ENCODE results near the gene AGAP1.

Gene AGAP1

DNA sequence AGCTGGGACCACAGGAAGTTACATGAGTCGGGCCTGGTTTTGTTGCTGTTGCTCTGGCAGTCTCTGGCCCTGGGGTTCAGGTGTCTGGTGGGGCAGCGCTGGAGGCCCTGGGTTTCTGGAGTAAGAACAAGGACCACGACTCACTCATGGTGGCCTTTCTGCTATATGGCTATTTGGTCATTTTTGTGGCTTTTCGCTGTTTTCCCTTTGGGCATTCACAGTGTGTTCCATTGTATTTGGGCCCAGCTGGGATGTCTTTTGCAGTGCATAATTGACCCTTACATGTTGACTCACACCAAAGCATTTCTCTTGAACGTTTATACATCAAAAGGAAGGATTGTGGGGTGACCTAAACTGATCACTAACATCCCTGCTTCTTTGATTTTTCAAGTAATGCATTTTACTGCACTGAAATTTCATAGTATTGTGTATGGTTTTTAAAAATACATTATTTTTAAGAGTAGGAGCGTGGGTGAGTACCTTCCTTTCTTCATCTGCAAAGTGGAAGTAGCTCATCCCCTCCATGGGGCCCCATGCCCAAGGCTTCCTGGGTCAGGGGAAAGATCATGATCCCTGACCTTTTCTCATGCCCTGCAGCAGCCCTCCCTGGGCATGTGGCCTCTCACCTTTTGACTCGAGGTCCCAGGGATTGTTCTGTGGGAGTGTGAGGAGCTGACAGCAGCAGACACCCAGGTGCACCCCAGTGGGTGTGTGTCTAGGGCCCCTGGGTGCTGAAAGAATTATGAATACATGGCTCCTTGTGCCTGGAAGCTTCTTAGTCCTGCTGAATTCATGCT, 225.5 kb downstream of the AGAP1 start:
- DNase-seq: no peak

DNA sequence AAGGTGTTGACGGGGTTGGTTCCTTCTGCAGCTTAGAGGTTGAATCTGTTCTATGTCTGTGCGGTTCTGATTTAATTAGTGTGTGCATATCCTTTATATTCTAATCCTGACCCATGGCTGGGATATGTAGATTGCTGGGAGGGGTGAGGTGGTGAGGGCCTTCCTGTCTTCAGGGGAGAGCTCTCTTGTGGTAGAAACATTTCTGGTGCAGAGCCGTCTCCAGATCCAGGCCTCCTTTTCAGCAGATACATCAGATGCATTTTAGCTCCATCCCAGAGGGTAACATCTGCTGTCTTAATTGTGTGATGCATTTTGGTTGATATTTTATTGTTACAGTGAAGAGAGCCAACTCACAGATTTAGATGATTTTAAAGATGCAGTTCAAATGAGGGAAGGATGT, 227.8 kb downstream of the AGAP1 start:
- DNase-seq: no peak

DNA sequence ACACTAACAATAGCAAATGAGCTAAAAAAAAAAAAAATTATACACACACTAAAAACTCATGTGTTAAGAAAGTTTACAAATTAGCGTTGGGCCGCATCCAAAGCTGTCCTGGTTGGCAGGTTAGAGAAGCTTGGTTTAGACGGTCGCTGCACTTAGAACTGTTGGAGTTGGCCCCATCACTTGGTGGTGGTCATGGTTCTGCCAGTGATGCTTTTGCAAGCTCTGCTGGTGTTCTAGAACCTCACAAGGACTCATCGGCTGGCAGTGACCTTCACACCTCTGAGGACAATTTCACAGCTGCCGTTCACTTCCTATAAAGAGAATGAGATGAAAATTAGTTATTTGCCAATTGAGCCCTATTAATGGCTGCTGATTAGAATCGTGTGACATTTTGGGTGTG, 229.0 kb downstream of the AGAP1 start:
- no peak for DNase-seq

DNA sequence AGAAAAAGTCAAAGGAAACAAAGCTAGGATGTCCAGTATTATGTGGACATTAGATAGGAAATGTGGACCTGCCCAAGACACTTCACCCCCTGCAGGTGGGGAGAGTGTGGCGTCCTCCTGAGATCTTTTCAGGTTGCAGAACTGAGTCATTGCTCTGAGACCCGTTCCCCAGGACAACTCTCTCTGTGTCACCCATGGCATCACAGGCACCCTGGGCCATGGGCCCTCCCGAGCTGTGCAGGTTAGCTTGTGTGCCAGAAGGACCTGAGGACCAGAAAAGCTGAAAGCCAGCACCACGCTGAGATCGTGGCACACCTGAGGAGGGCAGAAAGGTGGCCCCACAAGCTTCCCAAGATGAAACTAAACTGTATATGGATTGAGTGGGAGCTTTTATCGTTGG, 229.5 kb downstream of the AGAP1 start:
- DNase-seq: no peak

DNA sequence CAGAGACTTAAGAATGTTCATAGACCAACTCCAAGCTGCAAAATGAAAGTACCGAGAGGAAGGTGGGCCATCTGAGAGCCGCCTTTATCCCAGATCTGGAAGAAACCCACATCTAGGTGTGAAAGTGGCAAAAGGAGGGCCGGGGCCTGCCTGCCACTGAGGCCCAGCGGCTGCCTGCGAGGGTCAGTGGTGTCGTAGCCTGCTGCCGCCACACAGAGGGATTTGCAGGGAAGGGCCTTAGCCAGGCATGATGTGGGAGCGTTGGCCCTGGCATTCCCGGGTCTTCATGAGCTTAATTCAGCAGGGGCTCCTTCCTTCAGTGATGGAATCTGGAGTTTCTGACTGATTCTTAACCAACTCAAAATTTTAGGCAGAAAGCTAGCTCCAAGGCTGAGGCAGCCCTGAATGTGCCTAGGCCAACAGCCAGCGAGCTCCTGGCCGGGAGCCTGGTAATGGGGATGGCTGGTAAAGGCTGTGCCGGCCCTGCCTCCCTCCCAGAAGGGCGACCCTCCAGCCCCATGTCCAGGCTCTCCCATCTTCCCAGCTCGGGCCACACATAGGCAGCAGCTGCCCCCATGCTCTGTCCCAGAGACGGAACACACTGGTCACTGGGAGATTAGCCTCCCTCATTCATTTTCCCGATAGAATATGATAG, 230.1 kb downstream of the AGAP1 start:
- no peak for DNase-seq

DNA sequence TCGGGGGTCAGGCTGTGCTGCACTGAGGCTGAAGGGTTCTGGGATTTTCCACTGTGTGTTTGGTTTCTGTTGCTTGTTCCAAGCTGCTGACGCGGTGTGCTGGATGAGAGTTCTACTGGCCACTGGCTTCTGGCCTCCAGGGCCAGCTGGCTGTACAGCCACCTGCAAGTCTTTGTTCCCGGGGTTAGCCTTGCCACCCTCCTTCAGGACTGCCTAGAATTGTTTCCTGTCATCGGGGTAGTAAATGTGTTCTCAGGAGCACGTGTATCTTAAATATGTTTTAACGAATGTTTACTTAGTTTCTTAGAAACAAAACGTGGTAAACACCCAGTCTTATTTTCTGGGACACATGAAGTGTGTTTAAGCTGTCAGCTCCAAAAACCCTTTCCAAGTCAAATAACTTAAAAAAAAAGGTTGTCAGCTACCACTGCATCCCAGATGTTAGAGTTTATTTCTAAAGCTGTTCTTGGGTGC, 231.2 kb downstream of the AGAP1 start:
- no peak for DNase-seq

DNA sequence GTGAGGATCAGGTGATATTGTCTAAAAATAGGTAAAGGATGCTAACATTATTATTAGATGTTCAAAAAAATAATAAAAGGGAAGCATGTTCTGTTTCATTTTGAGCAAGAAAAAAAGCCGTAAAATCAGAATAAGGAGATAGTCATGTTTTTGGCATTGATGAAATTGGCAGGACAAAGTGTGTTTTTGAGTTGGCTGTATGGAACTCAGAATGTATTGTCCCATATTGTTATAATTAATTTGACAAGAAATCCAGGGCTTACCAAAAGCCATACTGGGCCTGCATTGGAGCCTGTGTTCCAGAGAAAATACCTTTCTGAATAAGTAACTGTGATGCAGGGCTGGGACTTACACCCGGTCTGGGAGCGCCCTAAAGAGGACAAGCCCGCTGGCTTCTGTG, 232.0 kb downstream of the AGAP1 start:
- no peak for DNase-seq

DNA sequence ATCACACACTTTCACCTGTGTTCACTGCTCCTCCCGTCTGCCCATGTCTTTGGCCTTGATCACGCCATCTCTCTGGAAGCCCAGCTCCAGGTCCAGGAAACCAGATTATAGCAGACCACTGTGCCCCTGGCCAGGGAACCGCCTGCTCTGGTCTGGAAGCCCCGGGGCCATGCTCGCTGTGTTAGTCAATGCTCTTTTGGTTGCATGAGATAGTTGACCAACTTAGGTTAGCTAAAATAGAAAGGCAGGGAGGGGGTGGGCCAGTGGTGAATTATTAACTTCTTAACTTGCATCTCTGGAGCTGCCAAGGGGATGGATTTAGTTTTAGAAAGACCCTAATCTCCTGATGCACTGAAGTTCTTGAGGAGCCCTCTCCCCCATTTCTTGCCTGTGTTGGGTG, 232.7 kb downstream of the AGAP1 start:
- DNase-seq: no peak

DNA sequence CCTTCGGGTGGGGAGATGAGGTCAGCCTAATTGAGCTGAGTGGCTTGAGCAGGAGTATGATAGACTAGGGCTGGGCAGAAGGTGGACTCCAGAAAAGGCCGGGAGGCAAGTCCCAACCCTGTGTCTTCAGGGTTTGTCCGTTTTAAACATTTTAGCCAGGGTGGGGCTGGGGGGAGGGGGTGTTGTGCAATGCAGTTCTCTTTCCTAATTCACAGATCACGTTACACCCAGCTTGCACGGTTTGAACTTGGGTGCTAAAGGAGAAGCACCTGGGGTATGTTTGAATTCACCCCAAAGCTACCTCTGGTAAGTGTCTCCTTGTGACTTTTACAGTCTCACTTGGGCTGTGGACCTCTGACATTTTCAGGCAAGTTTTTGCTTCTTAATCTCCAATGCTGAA, 233.3 kb downstream of the AGAP1 start:
- no peak for DNase-seq

DNA sequence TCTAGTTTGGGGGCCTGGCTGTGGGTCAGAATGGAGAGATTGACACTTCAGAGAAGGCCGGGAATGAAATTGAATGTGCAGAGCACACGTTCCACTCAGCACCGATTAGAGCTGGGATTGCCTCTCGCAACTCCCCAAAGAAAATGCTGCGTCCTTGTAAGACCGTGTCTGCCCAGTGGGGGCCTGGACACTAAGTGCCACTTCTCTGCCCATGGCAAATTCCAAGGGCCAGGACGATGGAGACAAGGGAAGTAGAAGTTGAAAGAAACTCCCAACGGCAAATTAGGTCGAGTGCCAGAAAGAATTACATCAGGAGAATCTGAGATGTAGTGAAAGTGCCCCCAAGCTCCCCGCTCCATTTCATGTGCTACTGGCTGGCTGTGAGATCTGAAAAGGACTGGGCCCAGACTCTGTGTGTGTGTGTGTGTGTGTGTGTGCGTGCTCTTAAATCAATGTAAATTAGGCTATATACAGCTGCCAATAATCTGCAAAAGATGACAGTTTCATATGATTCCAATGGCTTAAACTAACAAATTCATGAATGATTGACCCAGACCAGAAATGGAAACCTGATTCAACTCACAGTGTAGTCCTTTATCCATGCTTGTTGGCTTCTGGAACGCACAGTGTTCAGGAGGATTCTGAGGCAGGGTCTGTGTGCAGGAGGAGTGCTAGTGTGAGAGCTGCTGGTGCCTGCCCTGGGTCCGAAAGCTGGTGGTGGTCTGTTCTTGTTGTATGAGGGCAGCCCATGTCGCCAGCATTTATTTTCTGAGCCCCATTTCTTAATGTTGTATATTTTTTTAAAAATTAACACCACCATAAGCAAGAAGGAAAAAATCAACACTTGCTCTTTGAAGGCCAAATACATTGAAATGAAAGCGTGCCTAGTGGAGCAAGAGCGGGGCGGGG, 234.3 kb downstream of the AGAP1 start:
- no peak for DNase-seq

DNA sequence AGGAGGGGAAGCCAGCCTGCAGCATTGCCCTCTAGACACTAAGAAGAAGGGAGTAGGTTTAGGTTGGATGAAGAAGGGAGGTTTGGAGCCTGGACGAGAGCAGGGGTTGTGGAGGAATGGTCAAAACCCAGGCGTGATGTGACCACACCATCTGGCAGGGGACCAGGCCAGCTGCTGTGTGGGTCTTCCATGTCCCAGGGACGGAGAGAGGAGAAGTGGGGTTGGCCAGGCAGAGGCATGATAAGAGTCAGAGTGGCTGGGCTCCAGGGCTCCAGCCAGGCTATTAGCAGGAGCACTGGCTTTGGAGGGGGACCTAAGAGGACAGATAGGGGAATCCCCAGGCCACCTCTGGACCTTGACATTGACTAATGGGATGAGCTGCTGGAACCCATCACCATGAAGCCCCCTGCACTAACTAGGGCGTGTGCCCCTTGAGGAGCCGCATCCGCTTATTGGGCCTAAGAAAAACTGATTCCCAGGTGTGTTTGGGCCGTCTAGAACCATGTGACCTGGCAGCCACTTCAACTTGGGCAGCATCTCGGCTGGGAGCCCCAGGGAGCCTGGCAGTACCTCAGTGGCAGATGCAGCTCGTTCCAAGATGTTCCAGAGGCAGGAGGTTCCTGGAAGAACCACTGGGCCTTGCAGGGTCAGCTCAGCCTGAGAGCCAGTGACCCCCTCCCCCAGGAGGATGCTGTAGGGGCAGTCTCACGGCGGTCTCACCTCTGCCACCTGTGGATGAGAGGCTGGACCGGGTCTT, 235.1 kb downstream of the AGAP1 start:
- DNase-seq: no peak

DNA sequence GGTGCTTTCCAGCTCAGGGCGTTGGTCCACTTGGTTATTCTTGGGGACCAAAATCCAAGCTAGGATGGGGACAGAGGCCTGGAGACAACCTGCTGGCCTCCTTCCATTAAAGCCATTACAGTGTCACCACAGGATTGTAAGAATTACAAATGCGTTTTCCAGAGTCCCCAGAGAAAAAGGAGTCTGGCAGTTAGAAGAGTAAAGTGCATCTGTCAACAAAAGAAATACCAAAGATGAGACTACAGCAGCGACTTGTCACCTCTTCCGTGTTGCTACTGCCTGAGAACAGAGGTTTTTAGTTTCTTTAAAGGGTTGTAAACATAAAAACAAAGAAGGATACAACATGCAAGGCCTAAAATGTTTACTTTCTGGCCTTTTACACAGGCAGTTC, 235.7 kb downstream of the AGAP1 start:
- no peak for DNase-seq

DNA sequence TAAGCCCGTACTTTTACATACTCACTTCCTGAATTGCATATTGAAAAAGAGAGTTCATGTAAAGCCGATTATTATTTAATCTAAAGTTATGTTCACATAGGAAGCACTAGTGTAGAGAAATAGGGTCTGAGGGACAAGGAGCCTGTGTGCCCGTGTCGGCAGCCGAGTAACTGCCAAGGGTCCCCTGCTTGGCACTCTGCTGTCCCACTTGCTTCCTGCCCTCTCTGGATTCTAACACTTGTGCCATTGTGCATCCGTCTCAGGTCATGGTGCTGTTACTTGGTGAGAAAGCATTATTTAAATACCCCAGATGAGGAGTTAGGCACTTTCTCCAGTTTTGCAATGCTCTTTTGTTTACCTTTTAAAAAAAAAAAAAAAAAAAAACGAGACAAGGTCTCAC, 236.3 kb downstream of the AGAP1 start:
- no peak for DNase-seq

DNA sequence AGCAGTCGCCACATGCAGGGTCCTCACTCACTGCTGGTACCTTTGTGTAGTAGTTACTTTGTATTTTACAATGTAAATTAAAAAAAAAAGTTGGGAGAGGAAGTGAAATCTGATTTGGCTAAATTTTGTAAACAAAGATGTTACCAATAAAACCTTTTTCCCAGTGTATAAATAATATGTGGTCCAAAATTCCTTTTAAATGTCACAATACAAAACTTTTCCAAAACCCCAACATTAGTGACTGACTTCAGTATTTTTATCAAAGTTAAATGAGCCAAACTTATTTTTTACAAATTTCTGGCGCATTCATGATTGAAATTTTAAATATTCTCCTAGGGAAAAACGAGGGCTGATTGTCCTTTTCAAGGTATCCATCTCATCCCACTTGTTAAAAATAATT, 239.9 kb downstream of the AGAP1 start:
- no peak for DNase-seq

DNA sequence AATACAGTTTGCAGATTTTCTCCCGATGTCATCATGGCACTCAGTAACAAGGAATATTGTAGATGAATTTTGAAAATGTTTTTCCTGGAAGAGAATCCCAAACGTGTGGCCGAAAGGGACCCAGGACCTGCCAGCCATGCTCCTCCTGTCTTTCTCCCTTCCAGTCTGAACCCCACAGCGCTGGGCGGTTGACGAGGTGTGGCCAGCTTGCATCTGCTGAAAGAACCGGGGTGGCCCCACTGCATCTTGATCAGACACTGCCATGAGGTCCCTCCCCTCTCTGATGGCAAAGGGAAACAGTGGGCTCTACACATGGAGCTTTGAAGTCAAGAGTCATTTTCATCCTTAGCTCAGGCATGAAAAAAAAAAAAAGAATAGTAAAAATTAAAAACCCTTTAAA, 240.3 kb downstream of the AGAP1 start:
- DNase-seq: no peak

DNA sequence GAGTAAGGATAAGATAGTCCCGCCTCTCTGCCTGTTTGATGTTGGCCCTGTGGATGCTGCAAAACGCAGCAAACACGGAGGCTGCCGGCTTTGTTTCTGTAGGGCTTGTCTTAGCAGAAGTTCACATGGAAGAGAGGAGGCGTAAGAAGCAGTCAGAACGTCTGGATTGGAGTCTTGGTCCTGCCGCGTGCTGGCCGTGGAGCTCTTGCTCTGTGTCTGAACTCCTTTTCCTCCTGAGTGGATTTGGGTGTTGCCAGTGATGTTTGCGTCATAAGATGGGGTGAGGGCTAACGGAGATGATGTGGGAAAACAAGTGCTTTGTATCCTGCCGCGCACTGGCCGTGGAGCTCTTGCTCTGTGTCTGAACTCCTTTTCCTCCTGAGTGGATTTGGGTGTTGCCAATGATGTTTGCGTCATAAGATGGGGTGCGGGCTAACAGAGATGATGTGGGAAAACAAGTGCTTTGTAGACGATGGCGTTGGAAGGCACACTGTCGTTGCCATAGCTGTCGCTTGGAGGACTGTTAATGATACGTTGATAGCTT, 240.9 kb downstream of the AGAP1 start:
- no peak for DNase-seq

DNA sequence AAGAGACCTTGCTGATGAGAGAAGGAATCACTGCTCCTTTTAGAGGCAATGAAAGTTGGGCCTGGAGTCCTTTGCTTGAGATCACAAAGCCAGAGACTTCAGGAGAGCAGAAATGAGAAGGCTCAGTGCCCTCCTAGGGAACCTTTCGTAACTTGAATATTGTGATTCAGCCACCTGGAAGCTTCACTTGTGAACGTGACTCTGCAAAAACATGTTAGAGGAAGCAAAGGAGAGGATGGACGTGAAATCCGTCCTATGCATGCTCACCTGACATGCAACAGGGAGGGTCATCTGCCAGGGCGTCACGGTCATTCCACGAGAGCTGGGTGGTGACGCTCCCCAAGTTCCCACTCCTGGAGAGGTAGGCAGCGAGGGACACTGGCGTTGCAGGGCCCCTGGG, 243.6 kb downstream of the AGAP1 start:
- no peak for DNase-seq

DNA sequence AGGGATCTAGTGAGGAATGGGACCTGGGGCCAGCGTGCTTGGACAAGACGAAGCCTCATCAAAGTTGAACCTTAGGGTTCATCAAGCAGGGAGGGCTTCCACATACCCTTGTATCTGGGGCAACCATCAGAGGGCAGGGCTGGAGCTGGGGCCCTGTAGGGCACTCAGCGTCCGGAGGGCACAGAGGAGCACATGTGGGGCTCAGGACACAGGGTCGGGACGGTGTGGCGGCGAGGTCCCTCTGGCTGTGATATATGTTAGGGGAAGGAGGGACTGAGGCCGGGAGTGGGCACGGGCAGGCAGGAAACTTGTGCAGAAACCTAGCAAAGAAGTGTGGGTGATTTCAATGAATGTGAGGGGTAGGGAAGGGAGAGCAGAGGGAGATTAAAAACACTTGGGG, 244.0 kb downstream of the AGAP1 start:
- no peak for DNase-seq

DNA sequence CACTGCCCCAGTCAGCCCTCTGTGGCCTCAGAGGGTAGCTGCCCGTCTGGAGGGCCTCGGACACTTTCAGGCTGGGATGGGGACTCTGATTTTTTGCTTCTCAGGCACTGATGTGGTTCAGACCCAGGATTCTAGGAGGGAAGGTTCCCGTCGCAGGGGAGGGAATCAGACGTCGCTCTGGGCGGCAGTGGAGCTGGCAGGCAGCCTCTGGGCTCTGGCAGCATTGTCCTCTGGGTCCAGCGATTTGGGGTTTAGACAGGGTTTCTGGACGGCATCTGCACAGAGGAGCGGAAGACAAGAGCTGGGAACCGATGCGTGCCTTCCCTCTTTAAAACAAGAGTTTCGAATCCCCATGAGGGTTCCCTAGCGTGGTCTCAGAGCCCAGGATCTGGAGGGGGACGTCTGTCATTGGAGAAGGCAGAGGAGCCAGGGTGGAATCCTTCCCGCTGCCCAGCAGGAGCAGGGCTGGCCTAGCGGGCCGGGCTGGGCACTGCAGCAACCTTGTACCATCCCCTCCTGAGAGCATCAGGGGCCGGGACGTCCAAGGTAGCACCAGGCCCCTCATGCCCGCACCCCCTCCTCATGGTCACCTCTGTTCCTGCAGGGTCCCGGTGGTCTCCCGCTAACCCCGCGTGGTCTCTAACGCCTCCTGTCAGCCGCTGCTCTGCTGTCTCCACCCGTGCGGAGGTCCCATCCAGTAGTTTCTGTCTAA, 246.0 kb downstream of the AGAP1 start:
- DNase-seq: no peak

DNA sequence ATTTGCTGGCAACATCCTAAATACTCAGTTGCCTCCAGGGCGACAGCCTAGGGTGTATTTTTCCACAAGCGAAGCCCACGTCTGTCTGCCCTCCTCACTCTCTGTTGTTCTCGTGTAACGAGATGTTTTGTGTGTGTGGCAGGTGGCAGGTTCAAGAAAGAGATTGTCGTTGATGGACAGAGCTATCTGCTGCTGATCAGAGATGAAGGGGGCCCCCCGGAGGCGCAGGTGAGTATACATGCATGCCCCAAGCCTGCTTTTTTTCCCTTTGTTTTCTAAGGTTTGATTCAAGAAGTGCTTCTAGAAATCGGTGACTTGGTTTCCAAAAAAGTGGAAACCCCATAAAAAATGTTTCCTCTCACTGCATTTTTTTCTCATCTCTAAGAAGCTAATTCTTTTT, 247.0 kb downstream of the AGAP1 start:
- DNase-seq: no peak

DNA sequence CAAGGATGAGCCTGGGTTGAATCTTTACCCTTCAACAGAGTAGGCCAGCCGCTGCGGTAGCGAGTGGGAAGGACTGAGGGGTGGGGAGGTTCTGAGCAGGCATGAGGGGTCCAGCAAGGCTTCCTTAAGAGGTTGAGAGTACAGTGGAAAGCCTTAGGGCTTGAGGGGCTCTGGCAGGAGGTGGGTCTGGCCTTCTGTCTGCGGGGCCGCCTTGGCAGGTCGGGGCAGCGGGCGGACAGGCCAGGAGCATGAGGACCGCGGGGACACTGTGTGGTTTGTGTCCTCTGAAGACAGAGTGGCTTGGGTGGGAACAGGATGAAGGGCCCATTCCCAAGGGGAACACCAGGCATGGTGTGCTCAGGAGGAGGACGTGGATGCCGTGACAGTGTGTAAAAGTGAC, 250.3 kb downstream of the AGAP1 start:
- no peak for DNase-seq

DNA sequence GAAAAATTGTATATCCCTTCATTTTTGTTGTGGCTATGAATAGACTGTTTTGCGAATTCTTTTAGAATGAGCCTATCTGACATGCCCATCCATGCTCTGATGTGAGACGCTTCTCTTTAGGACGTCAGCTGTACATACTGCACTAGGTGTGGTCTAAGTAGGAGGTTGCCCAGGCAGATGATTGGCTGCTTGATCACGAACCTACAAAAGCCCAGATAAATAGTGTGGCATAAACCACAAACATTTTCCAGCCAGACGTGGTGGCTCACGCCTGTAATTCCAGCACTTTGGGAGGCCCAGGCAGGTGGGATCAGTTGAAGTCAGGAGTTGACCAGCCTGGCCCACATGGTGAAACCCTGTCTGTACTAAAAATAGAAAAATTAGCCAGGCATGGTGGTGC, 251.8 kb downstream of the AGAP1 start:
- no peak for DNase-seq
